Upper lobe of left lung (tissue), 4 donors: Measurements from ENCODE around the gene CASP10.

Experiments used
- EP300 ChIP-seq, 4 donors: sonication (generic); formaldehyde crosslinking; IDR thresholded peaks; one replicate each; pipeline ENCODE4 v1.5.1; 2017; ENCODE audit warnings: antibody characterized with exemption in 4 of 4, control low read depth in 2 of 4
- TF ChIP-seq, protein P1 (sequence below), 6 experiments: fragments of 450-650 bp in 4 of 6; fragments of 200-600 bp in 2 of 6; sonication (generic) in 2 of 6; IDR thresholded peaks; one replicate each; pipeline ENCODE4 v1.5.1; 2016 to 2019; ENCODE audit warnings: antibody characterized with exemption in 6 of 6

GRCh38 chr2:201249889-201250288, 66.9 kb downstream of the CASP10 start:
- TF ChIP-seq, protein P1, sequence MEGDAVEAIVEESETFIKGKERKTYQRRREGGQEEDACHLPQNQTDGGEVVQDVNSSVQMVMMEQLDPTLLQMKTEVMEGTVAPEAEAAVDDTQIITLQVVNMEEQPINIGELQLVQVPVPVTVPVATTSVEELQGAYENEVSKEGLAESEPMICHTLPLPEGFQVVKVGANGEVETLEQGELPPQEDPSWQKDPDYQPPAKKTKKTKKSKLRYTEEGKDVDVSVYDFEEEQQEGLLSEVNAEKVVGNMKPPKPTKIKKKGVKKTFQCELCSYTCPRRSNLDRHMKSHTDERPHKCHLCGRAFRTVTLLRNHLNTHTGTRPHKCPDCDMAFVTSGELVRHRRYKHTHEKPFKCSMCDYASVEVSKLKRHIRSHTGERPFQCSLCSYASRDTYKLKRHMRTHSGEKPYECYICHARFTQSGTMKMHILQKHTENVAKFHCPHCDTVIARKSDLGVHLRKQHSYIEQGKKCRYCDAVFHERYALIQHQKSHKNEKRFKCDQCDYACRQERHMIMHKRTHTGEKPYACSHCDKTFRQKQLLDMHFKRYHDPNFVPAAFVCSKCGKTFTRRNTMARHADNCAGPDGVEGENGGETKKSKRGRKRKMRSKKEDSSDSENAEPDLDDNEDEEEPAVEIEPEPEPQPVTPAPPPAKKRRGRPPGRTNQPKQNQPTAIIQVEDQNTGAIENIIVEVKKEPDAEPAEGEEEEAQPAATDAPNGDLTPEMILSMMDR (IDR thresholded peaks at IDR 0.05): no peak
- TF ChIP-seq EP300 (IDR thresholded peaks at IDR 0.05): no peak
